Measurements from ENCODE around the gene NT5DC3. TPM values are rescaled to one million over a fixed set of nuclear protein-coding genes. Genes with fewer than 3 reads are reported as not detected.

Gene NT5DC3
- total RNA-seq, 1 donor from 2014 or later: 5.2 TPM

- peaks cover 9% of the 10 kb centered on the region for H3K4me1 ChIP-seq
- no peak overlapping the region for H3K27ac ChIP-seq
Observed at GRCh38 chr12:103819892-103820291, 21.1 kb downstream of the NT5DC3 start.

GRCh38 chr12:103819312-103819711, 21.7 kb downstream of the NT5DC3 start:
- no peak overlapping the region for H3K4me3 ChIP-seq
- H3K27ac ChIP-seq: no peak overlapping the region
- intact Hi-C loops (cut with DNase I): no loop called here
- H3K36me3 ChIP-seq: no peaks in the 10 kb centered on the region
- H3K4me1 ChIP-seq: peaks cover 3% of the 10 kb centered on the region
- TF ChIP-seq POLR2AphosphoS5 (IDR thresholded peaks at IDR 0.05; ENCODE audit: insufficient read depth in 1 of 2, low read depth in 1 of 2) (no peak), CTCF (IDR thresholded peaks at IDR 0.05) (no peak), POLR2A (IDR thresholded peaks at IDR 0.05) (no peak)
- DNase-seq (ENCODE audit: extremely low spot score in 2 of 2): no peak
- no peaks in the 10 kb centered on the region for H3K27me3 ChIP-seq
- no peaks in the 10 kb centered on the region for H3K9me3 ChIP-seq

More at GRCh38 chr12:103819892-103820291, 21.1 kb downstream of the NT5DC3 start:
- TF ChIP-seq POLR2AphosphoS5 (IDR thresholded peaks at IDR 0.05; ENCODE audit: insufficient read depth in 1 of 2, low read depth in 1 of 2) (no peak), POLR2A (IDR thresholded peaks at IDR 0.05) (no peak), CTCF (IDR thresholded peaks at IDR 0.05) (no peak)
- no peaks in the 10 kb centered on the region for H3K27me3 ChIP-seq
- DNase-seq (ENCODE audit: extremely low spot score in 2 of 2): no peak
- H3K9me3 ChIP-seq: no peaks in the 10 kb centered on the region
- H3K4me3 ChIP-seq: no peak overlapping the region
- intact Hi-C loops (cut with DNase I): no loop called here
- H3K36me3 ChIP-seq: no peaks in the 10 kb centered on the region

GRCh38 chr12:103817791-103818190, 23.2 kb downstream of the NT5DC3 start:
- intact Hi-C loops (cut with DNase I): no loop called here
- no peak overlapping the region for H3K27ac ChIP-seq
- no peak overlapping the region for H3K4me3 ChIP-seq
- TF ChIP-seq POLR2AphosphoS5 (IDR thresholded peaks at IDR 0.05; ENCODE audit: insufficient read depth in 1 of 2, low read depth in 1 of 2) (no peak), CTCF (IDR thresholded peaks at IDR 0.05) (no peak), POLR2A (IDR thresholded peaks at IDR 0.05) (no peak)
- no peaks in the 10 kb centered on the region for H3K27me3 ChIP-seq
- H3K4me1 ChIP-seq: no peaks in the 10 kb centered on the region
- no peaks in the 10 kb centered on the region for H3K9me3 ChIP-seq
- peaks cover 0 to 1% of the 10 kb centered on the region in 2 donors for H3K36me3 ChIP-seq
- no peak for DNase-seq (ENCODE audit: extremely low spot score in 2 of 2)

- intact Hi-C loops (cut with DNase I): no loop called here
- Histone ChIP-seq H3K4me3 (no peak overlapping the region), H3K36me3 (peaks cover 0 to 2% of the 10 kb centered on the region in 2 donors), H3K27me3 (no peaks in the 10 kb centered on the region), H3K4me1 (no peaks in the 10 kb centered on the region), H3K9me3 (no peaks in the 10 kb centered on the region), H3K27ac (no peak overlapping the region)
- no peak for TF ChIP-seq CTCF (IDR thresholded peaks at IDR 0.05)
- TF ChIP-seq POLR2A (IDR thresholded peaks at IDR 0.05): no peak
- TF ChIP-seq POLR2AphosphoS5 (IDR thresholded peaks at IDR 0.05; ENCODE audit: insufficient read depth in 1 of 2, low read depth in 1 of 2): no peak
- no peak for DNase-seq (ENCODE audit: extremely low spot score in 2 of 2)
Observed at GRCh38 chr12:103816663-103817062, 24.4 kb downstream of the NT5DC3 start.

- H3K27ac ChIP-seq: no peak overlapping the region
- H3K9me3 ChIP-seq: no peaks in the 10 kb centered on the region
- intact Hi-C loops (cut with DNase I): no loop called here
- peaks cover 0 to 8% of the 10 kb centered on the region in 2 donors for H3K36me3 ChIP-seq
- H3K27me3 ChIP-seq: no peaks in the 10 kb centered on the region
- TF ChIP-seq POLR2AphosphoS5 (IDR thresholded peaks at IDR 0.05; ENCODE audit: insufficient read depth in 1 of 2, low read depth in 1 of 2): no peak
- no peak for TF ChIP-seq CTCF (IDR thresholded peaks at IDR 0.05)
- no peak for TF ChIP-seq POLR2A (IDR thresholded peaks at IDR 0.05)
- no peaks in the 10 kb centered on the region for H3K4me1 ChIP-seq
- no peak for DNase-seq (ENCODE audit: extremely low spot score in 2 of 2)
- H3K4me3 ChIP-seq: no peak overlapping the region
Observed at GRCh38 chr12:103814436-103814835, 26.6 kb downstream of the NT5DC3 start.
